NCI-H2171 treated with DMSO at 0.1 percent for 48 hours (cell line): ENCODE data around the gene SH3RF1.
"Not testable (repeated sequence)": the region's sequence is repeated elsewhere in the genome, so short reads cannot be mapped to it uniquely, and the experiment has no call there.

Experiments
- DNase-seq: peaks from one replicate; lab custom pipeline; 2025; lab: John Stamatoyannopoulos, UW

The SH3RF1 gene

GRCh38 chr4:169225812-169226211 lies 44.9 kb downstream of the SH3RF1 start:
- DNase-seq: no peak

DNA sequence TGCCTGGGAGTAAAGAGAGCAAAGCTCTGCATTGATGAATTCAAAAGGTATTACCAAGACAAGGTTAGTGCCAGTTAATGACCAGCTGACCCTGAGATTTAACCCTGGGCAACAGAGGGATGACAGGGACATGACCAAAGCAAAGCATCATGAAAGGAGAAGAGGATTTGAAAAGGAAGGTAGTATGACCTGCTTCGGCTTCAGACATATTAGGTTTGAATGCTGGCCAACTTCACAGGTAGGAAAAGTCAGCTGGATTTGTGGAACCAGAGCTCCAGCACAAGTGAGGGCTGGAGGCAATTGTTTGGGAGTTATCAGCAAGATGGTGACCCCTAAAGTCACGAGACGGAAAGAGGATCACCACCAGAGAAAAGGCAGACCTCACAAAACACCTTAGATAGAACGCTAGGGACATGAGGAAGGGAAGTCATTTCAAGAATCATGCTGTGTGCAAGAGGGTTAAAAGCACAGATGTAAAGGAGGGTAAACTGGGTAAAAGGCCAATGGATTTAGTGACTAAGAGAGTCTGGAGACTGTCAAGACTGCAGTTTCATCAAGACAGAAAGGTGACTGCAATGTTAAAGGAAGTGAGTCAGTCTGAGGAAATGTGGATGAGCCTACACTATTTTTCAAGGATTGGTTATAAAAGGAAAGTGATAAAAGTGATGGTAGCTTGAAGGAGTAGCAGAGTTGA lies 45.6 kb downstream of the SH3RF1 start:
- DNase-seq: no peak

DNA sequence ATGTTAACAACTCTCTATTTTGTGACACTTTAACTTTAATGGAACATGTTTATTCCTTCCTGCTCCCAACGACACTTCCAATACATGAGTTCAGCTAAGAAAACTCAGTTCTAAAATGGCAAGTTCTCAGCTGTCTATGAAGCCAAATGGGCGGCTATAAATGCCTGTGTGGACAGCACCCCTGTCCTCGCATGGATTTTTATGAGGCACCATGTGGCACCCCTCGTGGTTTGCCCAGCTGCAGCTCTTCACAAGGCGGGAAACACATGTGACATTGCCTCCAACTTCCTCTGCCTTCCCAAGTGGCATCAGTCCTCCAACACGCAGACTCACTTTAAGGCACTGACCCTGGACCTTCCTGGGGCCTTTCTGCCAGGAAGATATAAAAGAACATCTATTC lies 48.0 kb downstream of the SH3RF1 start:
- DNase-seq: no peak

GRCh38 chr4:169221662-169222061 lies 49.1 kb downstream of the SH3RF1 start:
- no peak for DNase-seq

DNA sequence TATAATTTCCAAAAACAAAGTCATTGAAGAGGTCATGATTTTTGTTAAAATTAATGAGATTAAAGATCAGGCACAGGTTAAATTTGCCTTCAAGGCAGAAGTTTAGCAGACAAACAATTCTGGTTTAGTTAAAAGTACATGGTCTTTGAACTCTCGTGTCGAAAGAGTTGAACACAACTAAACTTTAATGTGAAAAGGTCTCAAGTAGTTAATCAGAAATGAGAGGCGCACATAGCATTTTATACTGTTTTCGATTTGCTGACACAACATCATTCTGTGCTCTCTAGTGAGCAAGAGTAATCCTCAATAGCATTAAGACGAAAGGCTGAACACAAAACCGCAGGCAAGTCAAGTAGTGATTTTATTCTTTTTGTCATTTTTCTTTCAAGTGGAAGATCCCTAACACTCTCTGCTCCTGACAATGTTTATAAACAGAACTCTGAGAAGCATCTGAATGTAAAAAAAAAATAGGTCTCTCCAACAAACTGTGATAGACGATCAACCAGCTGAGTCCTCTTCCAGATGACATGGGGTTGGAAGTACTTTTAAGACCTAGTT lies 49.8 kb downstream of the SH3RF1 start:
- DNase-seq: no peak

- DNase-seq: no peak
Observed at GRCh38 chr4:169220447-169220846, 50.3 kb downstream of the SH3RF1 start.

DNA sequence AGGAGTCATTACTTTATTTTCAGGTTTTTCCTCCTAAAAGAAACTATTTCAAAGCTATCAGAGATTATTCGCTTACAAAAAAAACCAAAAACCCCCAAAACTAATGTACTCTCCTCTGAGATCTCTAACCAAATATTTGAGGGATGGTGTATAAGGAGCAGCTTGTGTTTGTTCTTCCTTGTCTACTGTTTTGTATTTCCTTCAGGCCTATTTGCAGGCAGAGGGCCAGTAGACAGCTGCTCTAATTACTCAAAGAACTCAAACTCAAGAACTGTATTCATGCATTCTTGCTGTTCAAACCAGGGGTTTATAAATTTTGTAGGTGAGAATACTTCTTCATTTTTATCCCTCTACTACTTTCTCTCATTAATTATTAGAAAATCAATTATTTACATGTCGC lies 51.3 kb downstream of the SH3RF1 start:
- DNase-seq: peak; percentile 40

DNA sequence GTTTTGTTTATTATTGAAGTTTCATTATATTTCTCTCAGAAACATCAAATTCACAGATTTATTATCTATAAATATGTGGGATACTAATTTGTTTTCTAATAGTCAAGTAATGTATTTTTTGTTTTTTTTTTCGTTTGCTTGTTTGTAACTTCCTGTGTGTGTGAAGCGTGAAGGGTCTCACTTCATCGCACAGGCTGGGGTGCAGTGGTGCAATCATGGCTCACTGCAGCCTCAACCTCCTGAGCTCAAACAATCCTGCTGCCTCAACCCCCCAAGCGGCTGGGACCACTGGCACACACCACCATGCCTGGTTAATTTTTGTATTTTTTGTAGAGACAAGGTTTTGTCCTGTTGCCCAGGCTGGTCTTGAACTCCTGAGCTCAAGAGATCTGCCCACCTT lies 55.1 kb downstream of the SH3RF1 start:
- DNase-seq: no peak

- DNase-seq: no peak
Observed at GRCh38 chr4:169212981-169213380, 57.8 kb downstream of the SH3RF1 start.

DNA sequence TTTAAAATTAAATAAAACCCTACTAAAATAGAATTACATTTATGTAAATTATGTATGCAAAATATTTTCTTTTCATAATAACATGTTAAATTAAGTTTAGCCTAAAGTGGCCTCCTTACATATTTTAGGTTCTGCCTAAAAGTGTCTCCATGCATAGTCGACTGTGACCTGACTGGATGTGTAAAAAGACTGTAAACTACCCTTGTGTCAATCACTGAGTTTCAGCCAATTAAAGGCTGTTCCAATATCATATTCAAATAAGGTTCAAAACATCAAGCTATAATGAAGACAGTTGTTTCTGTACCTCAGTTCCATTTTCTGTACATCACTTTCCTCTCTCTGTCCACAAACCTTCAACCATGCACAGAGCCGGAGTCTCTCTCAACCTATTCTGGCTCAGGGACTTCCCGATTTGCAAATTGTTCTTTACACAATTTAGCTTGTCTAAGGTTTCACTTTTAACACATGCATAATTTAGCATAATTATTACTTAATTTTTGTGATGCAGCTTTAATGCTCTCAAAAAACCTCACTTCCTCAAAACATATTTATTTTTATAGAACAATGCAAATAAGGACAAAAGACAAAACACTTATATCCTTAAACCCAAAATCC lies 60.1 kb downstream of the SH3RF1 start:
- DNase-seq: no peak

GRCh38 chr4:169209388-169209883 lies 61.3 kb downstream of the SH3RF1 start:
- no peak for DNase-seq

DNA sequence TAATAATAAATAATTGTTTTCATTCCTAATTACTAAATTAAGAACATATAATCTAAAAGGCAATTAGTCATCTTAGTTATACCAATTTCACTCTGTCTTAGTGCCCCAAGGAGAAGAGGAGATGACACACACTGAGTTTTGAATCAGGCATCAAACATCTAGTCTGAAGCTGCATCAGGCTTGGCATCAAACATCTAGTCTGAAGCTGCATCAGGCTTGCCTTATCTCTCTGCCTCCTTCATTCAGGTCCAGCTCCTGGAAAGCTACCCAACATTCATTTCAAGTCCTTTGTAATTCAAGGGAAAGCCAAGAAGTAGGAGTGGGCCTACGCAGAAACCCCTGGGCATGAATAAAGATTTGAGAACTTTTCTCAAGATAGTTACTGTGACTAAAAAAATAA lies 62.2 kb downstream of the SH3RF1 start:
- DNase-seq: no peak

DNA sequence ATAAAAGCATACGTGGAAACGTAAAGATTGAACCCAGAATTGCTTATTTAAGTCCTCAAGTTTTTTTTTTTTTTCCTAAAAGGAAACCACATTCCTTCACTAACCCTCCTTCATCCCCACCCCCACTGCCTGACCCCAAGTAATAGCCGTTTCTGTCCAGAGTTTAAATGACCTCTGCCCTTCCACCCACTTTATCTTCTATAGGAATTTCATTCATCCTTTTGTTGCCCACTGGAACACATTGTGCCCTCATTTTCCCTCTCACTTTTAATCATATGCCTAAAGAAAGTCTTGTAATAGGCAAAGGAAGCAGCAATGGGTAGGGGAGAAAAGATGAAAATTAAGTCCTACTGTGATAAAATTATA lies 62.7 kb downstream of the SH3RF1 start:
- DNase-seq: no peak

GRCh38 chr4:169207436-169208089 lies 63.2 kb downstream of the SH3RF1 start:
- no peak for DNase-seq

DNA sequence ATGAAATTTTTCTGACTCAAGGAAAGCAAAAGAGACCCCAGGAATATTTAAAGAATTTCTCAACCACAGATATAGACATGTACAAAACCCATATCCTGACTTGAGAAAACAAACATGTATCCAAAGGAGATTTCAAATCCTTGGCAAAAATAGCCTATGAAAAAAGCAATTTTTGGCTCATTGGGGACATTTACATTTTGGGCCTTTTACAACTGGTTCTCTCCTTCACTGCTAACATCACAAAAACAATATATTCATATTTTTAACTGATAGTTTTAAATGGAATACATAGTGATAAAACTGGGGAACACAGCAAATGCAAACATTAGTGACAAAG lies 65.0 kb downstream of the SH3RF1 start:
- no peak for DNase-seq

DNA sequence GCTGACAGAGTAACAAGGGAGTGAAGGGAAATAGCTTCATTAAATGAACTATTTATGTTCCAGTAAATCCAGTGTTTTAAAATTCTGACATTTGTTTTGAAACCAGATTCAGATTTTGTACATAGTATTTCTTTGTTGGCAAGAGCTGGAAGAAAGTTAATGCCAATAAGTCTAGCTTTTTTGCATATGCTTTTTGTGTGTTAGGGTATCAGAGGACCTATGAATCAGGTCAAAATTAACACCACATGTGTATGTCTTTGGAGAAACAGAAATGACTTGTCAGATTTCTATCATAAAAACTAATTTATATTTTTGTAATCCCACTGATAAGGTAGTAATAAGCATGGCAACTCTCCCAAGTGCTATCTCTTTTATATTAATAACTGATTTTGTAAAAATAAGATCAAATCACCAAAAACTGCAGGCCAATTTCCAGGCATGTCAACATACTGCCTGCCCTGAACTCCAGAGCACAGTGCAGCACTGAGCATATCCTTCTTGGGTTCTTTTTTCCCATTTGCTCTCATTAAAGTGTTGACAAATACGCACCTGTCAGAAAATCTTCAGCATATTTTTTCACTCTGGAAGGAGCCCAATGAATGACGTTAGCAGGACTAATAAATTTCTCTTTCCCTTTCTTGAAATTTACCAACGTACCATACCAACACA lies 65.5 kb downstream of the SH3RF1 start:
- DNase-seq: no peak

DNA sequence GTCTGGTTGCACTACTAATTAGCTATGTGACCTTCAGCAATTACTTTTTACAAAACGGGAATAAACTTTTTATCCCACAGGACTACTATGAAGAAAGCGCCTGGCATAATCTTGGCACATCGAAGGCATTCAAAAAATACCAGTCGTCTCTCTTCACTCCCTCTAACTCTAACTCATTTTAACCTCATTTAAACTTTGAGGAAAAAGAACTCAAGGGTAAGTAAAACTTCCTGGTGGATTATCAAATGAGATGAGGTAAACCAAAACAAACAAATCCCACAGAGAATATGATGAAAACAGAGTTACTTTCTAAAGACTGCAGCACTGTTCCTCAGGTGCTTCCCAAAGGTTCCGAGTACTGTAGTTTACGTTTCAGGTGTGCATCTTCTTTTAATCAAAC lies 66.9 kb downstream of the SH3RF1 start:
- DNase-seq: no peak

DNA sequence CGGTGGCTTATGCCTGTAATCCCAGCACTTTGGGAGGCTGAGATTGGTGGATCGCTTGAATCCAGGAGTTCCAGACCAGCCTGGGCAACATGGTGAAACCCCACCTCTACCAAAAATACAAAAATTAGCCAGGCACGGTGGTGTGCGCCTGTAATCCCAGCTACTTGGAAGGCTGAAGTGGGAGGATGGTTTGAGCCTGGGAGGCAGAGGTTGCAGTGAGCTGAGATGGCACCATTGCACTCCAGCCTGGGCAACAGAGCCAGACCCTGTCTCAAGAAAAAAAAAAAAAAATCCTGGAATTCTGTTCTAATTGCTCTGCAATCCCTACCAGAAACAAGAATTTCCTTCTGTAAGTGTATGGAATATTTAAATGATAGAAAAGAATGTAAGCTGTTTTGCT lies 67.5 kb downstream of the SH3RF1 start:
- not testable (repeated sequence) for DNase-seq

DNA sequence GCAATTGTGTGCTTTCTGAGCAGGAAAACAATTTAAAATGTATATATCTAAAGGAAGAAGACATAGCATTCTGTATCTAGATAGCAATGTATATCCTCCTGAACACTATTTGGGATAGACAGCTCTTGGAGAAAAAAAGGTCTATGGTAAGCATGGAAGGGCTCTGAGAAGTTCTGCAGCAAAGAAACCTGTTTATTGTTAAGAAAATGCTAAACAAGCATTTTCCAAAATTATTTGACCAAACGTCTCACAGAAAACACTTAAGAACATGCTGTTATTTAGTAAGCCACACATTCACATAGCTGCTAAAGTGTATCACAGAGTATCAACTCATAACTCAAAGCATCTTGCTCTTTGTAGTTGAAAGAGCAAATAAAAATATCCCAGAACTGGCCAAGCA lies 67.9 kb downstream of the SH3RF1 start:
- DNase-seq: no peak

DNA sequence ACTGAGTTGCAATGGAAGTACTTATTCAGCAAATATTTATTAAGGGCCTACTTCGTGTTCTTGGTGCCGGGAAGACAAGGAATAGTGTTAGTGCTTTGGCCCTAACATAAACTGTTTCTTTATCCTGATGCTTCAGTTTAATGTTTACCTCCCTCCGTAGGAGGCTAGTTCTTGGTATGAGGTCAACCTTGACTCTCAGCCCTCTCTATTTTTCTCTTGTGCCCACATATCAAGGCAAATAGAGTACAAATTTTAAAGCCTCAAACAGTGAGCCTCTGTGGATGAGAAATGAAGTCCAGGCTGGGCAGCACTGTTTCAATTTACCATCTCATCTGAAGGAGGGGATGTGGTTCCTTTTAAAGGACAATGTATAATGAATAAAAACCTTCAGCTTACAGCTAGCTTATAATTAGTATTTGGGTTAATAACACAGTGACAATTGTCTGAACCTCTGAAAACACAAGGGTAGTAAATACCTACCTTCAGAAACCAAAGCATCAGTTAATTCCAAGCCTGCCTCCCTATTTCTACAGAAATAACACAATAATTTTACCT lies 68.5 kb downstream of the SH3RF1 start:
- no peak for DNase-seq

- DNase-seq: peak; percentile 7
Observed at GRCh38 chr4:169201222-169202144, 69.3 kb downstream of the SH3RF1 start.
